ENCODE measurements around the gene SSMEM1. TPM values are rescaled to one million over a fixed set of nuclear protein-coding genes. Genes with fewer than 3 reads are reported as not detected.

The SSMEM1 gene
- total and polyA plus RNA-seq, 12 donors, result 0.06 to 0.13 TPM; not detected in 10

- intact Hi-C loops (cut with DNase I), result no loop called here
- TF ChIP-seq CTCF (IDR thresholded peaks at IDR 0.05), result no peak
- TF ChIP-seq POLR2A (IDR thresholded peaks at IDR 0.05), result no peak
- 85 to 92% (median 88%) methylated on average over 2 of the region's 2 CpGs for WGBS, 4 donors
These were observed 856 bp downstream of the SSMEM1 start for GRCh38 chr7:130208516-130208915.

DNA sequence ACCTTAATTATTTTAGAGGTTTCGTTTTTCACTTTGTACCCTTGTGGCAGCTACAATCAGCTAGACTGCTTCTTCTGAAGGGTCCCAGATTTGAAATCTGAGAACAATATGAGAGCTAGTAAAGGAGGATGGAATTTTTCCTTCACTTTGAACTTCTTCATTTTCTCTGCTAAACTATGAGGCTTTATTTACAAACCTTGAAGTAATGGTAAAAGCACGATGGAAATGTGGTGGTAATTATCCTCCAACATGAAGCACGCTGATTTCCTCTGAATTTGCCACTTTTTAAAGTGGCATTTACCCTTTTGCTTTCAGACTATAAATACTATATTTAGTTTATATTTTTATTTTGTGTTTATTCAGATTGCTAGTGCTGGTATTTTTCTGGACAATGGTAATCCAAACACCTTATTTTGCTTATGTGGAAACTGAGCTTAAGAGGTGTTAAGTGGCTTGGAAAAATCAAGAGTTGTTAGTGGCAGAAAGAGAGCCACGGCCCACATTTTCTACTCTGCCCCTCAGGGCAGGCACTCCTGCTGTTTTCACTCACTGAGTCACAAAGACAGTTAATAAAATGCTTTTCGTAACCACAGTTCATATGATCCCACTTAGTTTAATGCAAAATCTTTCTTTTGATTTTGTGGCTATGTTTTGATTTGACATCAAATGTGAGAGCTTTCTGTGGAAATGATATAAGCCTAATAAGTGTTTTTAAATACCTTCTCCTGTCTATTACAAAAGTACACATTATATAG lies 2.7 kb downstream of the SSMEM1 start:
- DNase-seq, result no peak
- intact Hi-C loops (cut with DNase I), result no loop called here

More at GRCh38 chr7:130208516-130208915, 856 bp downstream of the SSMEM1 start:
- H3K27ac ChIP-seq, result no peak overlapping the region
- peaks cover 0 to 10% of the 10 kb centered on the region in 2 donors for H3K4me1 ChIP-seq (replicated peaks in 1 of 2)
- DNase-seq, result no peak
- no peaks in the 10 kb centered on the region for H3K9me3 ChIP-seq (replicated peaks in 1 of 3)
- no peak overlapping the region for H3K4me3 ChIP-seq
- no peaks in the 10 kb centered on the region for H3K27me3 ChIP-seq
- no peaks in the 10 kb centered on the region for H3K36me3 ChIP-seq (replicated peaks in 1 of 2)

GRCh38 chr7:130213828-130214227 lies 6.2 kb downstream of the SSMEM1 start:
- intact Hi-C loops (cut with DNase I), result no loop called here

More for the DNA sequence above, 2.7 kb downstream of the SSMEM1 start:
- TF ChIP-seq CTCF (IDR thresholded peaks at IDR 0.05), result no peak
- no peak for TF ChIP-seq POLR2A (IDR thresholded peaks at IDR 0.05)
- Histone ChIP-seq H3K4me1 (replicated peaks in 1 of 2) (no peaks in the 10 kb centered on the region), H3K9me3 (replicated peaks in 1 of 3) (no peaks in the 10 kb centered on the region), H3K27ac (no peak overlapping the region), H3K36me3 (replicated peaks in 1 of 2) (no peaks in the 10 kb centered on the region), H3K4me3 (no peak overlapping the region), H3K27me3 (no peaks in the 10 kb centered on the region)
- WGBS, 4 donors, result 55 to 71% (median 68%) methylated on average over 5 of the region's 5 CpGs

DNA sequence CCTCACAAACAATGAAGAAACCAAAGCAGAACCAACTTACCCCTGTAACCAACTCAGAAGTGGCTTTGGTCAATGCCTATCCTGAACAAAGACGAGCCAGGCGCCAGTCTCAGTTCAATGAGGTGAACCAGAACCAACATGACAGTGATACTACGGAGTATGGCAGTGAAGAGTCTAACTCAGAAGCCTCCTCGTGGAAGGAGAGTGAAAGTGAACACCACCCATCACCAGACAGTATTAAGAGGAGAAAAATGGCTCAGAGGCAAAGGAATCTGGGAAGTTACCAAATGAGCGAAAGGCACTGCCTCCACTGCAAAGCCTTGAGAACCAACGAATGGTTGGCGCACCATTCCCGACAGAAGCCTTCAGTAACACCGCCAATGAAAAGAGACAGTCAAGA lies 8.4 kb downstream of the SSMEM1 start:
- H3K27me3 ChIP-seq, result no peaks in the 10 kb centered on the region
- no peak for DNase-seq
- no peak overlapping the region for H3K4me3 ChIP-seq
- intact Hi-C loops (cut with DNase I), result no loop called here
- TF ChIP-seq POLR2A (IDR thresholded peaks at IDR 0.05) (no peak), CTCF (IDR thresholded peaks at IDR 0.05) (no peak)
- no peaks in the 10 kb centered on the region for H3K9me3 ChIP-seq (replicated peaks in 1 of 3)
- H3K27ac ChIP-seq, result no peak overlapping the region
- WGBS, 4 donors, result 91 to 97% (median 94%) methylated on average over 9 of the region's 9 CpGs
- H3K36me3 ChIP-seq (replicated peaks in 1 of 2), result no peaks in the 10 kb centered on the region
- H3K4me1 ChIP-seq (replicated peaks in 1 of 2), result no peaks in the 10 kb centered on the region

More at GRCh38 chr7:130213828-130214227, 6.2 kb downstream of the SSMEM1 start:
- no peak for DNase-seq
- Histone ChIP-seq H3K27ac (no peak overlapping the region), H3K4me1 (replicated peaks in 1 of 2) (no peaks in the 10 kb centered on the region), H3K9me3 (replicated peaks in 1 of 3) (no peaks in the 10 kb centered on the region), H3K27me3 (no peaks in the 10 kb centered on the region), H3K36me3 (replicated peaks in 1 of 2) (no peaks in the 10 kb centered on the region), H3K4me3 (no peak overlapping the region)
- TF ChIP-seq CTCF (IDR thresholded peaks at IDR 0.05) (no peak), POLR2A (IDR thresholded peaks at IDR 0.05) (no peak)
- WGBS, 4 donors, result 83 to 93% (median 92%) methylated on average over 1 of the region's 1 CpG
